OCI-LY3 (cell line): ENCODE data around the gene SFSWAP.

ENCODE experiments used
- H2AFZ ChIP-seq: fragments of 200-600, 300-600 bp; shearing (Covaris generic); 2 replicates; pipeline ENCODE4 v1.6.0; 2014; ENCODE audit warnings: antibody characterized with exemption, low read depth, low read length
- H3K27ac ChIP-seq: fragments of 200-600, 300-600 bp; sonication (generic); 2 replicates; pipeline ENCODE4 v1.5.1; 2014; ENCODE audit warnings: mild to moderate bottlenecking, low read length, moderate library complexity, mixed read lengths
- H3K27me3 ChIP-seq: fragments of 200-600, 300-600 bp; sonication (generic); 2 replicates; pipeline ENCODE4 v1.6.1; 2014; ENCODE audit warnings: low read depth, low read length, mixed read lengths
- H3K36me3 ChIP-seq: fragments of 200-600, 300-600 bp; sonication (generic); replicated peaks from 2 replicates; pipeline ENCODE3; 2014; ENCODE audit warnings: low read depth, low read length, mixed read lengths
- H3K4me1 ChIP-seq: fragments of 300-600, 200-600 bp; sonication (generic); 2 replicates; pipeline ENCODE4 v1.6.1; 2014; ENCODE audit warnings: low read length, mixed read lengths
- H3K4me2 ChIP-seq: fragments of 200-600, 300-600 bp; sonication (generic); 2 replicates; pipeline ENCODE4 v1.6.1; 2014; ENCODE audit warnings: low read length, mixed read lengths
- H3K4me3 ChIP-seq: fragments of 300-600, 200-600 bp; sonication (generic); 2 replicates; pipeline ENCODE4 v1.5.1; 2014; ENCODE audit warnings: antibody characterized with exemption, mild to moderate bottlenecking, low read length, moderate library complexity
- H3K79me2 ChIP-seq: fragments of 300-600, 200-600 bp; shearing (Covaris generic); 2 replicates; pipeline ENCODE4 v1.6.1; 2014; ENCODE audit warnings: mild to moderate bottlenecking, low read length, mixed read lengths
- H3K9ac ChIP-seq: fragments of 300-600, 200-600 bp; shearing (Covaris generic); 2 replicates; pipeline ENCODE4 v1.6.0; 2014; ENCODE audit warnings: mild to moderate bottlenecking, low read length, moderate library complexity
- H3K9me3 ChIP-seq: fragments of 200-600, 300-600 bp; shearing (Covaris generic); 2 replicates; pipeline ENCODE4 v1.6.1; 2014; ENCODE audit warnings: low read length, mixed read lengths; ENCODE audit not compliant: insufficient read depth
- H4K20me1 ChIP-seq: fragments of 200-600, 300-600 bp; sonication (generic); 2 replicates; pipeline ENCODE4 v1.6.1; 2016; ENCODE audit warnings: low read length, mixed read lengths; ENCODE audit not compliant: insufficient read depth
- CTCF ChIP-seq: fragments of 200-600, 300-600 bp; sonication (generic); IDR thresholded peaks from 2 replicates; pipeline ENCODE4 v1.5.1; 2014; ENCODE audit warnings: antibody characterized with exemption, low read length, low read depth
- EZH2phosphoT487 ChIP-seq: fragments of 200-600 bp; shearing (Covaris generic); IDR thresholded peaks from 2 replicates; pipeline ENCODE4 v1.6.1; 2018; ENCODE audit warnings: antibody characterized with exemption, mixed run types, low read depth

Gene SFSWAP

GRCh38 chr12:131829791-131830334 is 119.0 kb downstream of the SFSWAP start:
- peaks cover under 1% of the 10 kb centered on the region; the same call in 1 of the 2 replicates for H3K4me1 ChIP-seq
- H3K27ac ChIP-seq, result no peak overlapping the region
- H3K79me2 ChIP-seq, result no peaks in the 10 kb centered on the region
- H3K9me3 ChIP-seq, result no peaks in the 10 kb centered on the region
- peaks cover 15% of the 10 kb centered on the region for H3K27me3 ChIP-seq
- H2AFZ ChIP-seq, result no peak overlapping the region
- peak overlapping the region; percentile 58; the same call in 1 of the 2 replicates for H3K4me3 ChIP-seq
- no peaks in the 10 kb centered on the region for H3K36me3 ChIP-seq
- TF ChIP-seq EZH2phosphoT487, result no peak
- TF ChIP-seq CTCF, result no peak
- no peak overlapping the region for H3K9ac ChIP-seq
- no peaks in the 10 kb centered on the region for H4K20me1 ChIP-seq
- peak overlapping the region; percentile 45 for H3K4me2 ChIP-seq

GRCh38 chr12:131830335-131830913 is 119.5 kb downstream of the SFSWAP start:
- H3K79me2 ChIP-seq, result no peaks in the 10 kb centered on the region
- peak overlapping the region; percentile 45 for H3K4me2 ChIP-seq
- TF ChIP-seq EZH2phosphoT487 (no peak), CTCF (peak; percentile 38)
- peak overlapping the region; percentile 58 for H3K4me3 ChIP-seq
- H2AFZ ChIP-seq, result no peak overlapping the region
- H3K4me1 ChIP-seq, result peaks cover 6% of the 10 kb centered on the region
- no peak overlapping the region for H3K9ac ChIP-seq
- peaks cover 15% of the 10 kb centered on the region for H3K27me3 ChIP-seq
- no peaks in the 10 kb centered on the region for H3K9me3 ChIP-seq
- H4K20me1 ChIP-seq, result no peaks in the 10 kb centered on the region
- H3K36me3 ChIP-seq, result no peaks in the 10 kb centered on the region
- no peak overlapping the region for H3K27ac ChIP-seq

GRCh38 chr12:131830914-131831571 is 120.2 kb downstream of the SFSWAP start:
- H3K4me3 ChIP-seq, result peak overlapping the region; percentile 58
- TF ChIP-seq EZH2phosphoT487 (no peak), CTCF (no peak)
- peaks cover 7% of the 10 kb centered on the region for H3K4me1 ChIP-seq
- no peak overlapping the region for H3K27ac ChIP-seq
- H3K9me3 ChIP-seq, result no peaks in the 10 kb centered on the region
- peaks cover 15% of the 10 kb centered on the region for H3K27me3 ChIP-seq
- no peaks in the 10 kb centered on the region for H4K20me1 ChIP-seq
- H2AFZ ChIP-seq, result no peak overlapping the region
- peak overlapping the region; percentile 45 for H3K4me2 ChIP-seq
- H3K79me2 ChIP-seq, result no peaks in the 10 kb centered on the region
- no peaks in the 10 kb centered on the region for H3K36me3 ChIP-seq
- no peak overlapping the region for H3K9ac ChIP-seq

- no peaks in the 10 kb centered on the region for H3K79me2 ChIP-seq
- peaks cover 7% of the 10 kb centered on the region for H3K4me1 ChIP-seq
- TF ChIP-seq EZH2phosphoT487, result no peak
- TF ChIP-seq CTCF, result no peak
- peaks cover 15% of the 10 kb centered on the region for H3K27me3 ChIP-seq
- no peak overlapping the region for H2AFZ ChIP-seq
- H4K20me1 ChIP-seq, result no peaks in the 10 kb centered on the region
- H3K4me3 ChIP-seq, result peak overlapping the region; percentile 58
- H3K36me3 ChIP-seq, result no peaks in the 10 kb centered on the region
- H3K9ac ChIP-seq, result no peak overlapping the region
- peak overlapping the region; percentile 45 for H3K4me2 ChIP-seq
- no peaks in the 10 kb centered on the region for H3K9me3 ChIP-seq
- no peak overlapping the region for H3K27ac ChIP-seq
These were observed 120.7 kb downstream of the SFSWAP start for GRCh38 chr12:131831635-131832041.
